Kidney epithelial cell (primary cell): ENCODE results near the gene TOR1AIP2. TPM values are rescaled to one million over a fixed set of nuclear protein-coding genes. Genes with fewer than 3 reads are reported as not detected.

ENCODE experiments used
- DNase-seq: peaks from one replicate; pipeline ENCODE4 v3.0.0-alpha.2; 2010; ENCODE audit warnings: low read depth
- H3K27me3 ChIP-seq: 2 replicates; pipeline ENCODE4 v1.6.0; 2011; ENCODE audit warnings: low read length; ENCODE audit not compliant: control insufficient read depth, insufficient read depth
- H3K36me3 ChIP-seq: 2 replicates; pipeline ENCODE4 v1.5.1; 2011; ENCODE audit warnings: low read length; ENCODE audit not compliant: control insufficient read depth, insufficient read depth
- H3K4me3 ChIP-seq: 2 replicates; pipeline ENCODE4 v1.5.1; 2011; ENCODE audit warnings: low read depth, mild to moderate bottlenecking, control low read depth, low read length
- total RNA-seq: library from RNA; depleted of rRNA; stranded (reverse); fragments of >200 nt; gene quantifications from 2 replicates; pipeline ENCODE4 v1.2.3, GENCODE V29; 2015
- TF ChIP-seq, protein P1 (sequence below): IDR thresholded peaks from 2 replicates; pipeline ENCODE4 v1.5.1; 2011; ENCODE audit warnings: mild to moderate bottlenecking, moderate library complexity, low read length, control low read depth, inconsistent platforms; ENCODE audit not compliant: insufficient read depth, poor library complexity, severe bottlenecking

The TOR1AIP2 gene
- total RNA-seq, 1 donor from 2014 or later = 64.1 TPM

GRCh38 chr1:179882253-179883039 lies 4.8 kb upstream of the TOR1AIP2 start, which contains the start of gene TOR1AIP1:
Gene TOR1AIP1, plus strand, starts transcription at chr1:179882285. Its CDS starts 218 bp downstream, at chr1:179882503.
- no peaks in the 10 kb centered on the region for H3K36me3 ChIP-seq
- H3K27me3 ChIP-seq = no peaks in the 10 kb centered on the region
- TF ChIP-seq, protein P1, sequence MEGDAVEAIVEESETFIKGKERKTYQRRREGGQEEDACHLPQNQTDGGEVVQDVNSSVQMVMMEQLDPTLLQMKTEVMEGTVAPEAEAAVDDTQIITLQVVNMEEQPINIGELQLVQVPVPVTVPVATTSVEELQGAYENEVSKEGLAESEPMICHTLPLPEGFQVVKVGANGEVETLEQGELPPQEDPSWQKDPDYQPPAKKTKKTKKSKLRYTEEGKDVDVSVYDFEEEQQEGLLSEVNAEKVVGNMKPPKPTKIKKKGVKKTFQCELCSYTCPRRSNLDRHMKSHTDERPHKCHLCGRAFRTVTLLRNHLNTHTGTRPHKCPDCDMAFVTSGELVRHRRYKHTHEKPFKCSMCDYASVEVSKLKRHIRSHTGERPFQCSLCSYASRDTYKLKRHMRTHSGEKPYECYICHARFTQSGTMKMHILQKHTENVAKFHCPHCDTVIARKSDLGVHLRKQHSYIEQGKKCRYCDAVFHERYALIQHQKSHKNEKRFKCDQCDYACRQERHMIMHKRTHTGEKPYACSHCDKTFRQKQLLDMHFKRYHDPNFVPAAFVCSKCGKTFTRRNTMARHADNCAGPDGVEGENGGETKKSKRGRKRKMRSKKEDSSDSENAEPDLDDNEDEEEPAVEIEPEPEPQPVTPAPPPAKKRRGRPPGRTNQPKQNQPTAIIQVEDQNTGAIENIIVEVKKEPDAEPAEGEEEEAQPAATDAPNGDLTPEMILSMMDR = peak; percentile 26
- DNase-seq = peak; percentile 82
- H3K4me3 ChIP-seq = peak within 1 kb of the TSS; percentile 89

DNA sequence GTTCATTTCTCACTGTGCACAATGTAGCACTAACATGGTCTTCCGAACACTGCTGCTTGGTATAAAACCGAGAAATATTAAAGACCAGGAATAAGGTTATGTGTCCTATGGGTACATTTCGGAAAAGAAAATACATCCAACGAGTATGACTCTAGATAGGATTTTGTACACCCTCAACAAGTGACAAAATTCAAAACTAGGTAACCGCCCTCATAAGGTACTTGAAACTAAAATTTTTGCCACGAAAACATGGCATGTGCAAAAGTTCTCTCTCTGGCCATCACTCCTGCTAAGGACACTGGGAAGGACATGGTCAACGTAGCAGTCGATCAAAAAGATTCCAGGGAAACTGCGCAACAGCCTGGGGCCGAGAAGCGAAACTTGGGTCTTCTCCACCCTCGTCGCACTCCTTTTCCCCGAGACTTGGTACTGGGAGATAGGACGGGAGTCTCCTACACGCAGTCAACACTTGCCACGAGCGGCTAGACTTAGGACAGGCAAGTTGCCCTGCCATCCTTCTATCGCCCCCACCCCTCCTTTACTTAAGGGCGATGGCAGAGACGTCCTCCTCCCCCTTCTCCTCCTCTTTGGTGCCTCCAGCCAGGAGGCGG lies 4.1 kb upstream of the TOR1AIP2 start:
- TF ChIP-seq, protein P1 = no peak
- peak; percentile 58 for DNase-seq

DNA sequence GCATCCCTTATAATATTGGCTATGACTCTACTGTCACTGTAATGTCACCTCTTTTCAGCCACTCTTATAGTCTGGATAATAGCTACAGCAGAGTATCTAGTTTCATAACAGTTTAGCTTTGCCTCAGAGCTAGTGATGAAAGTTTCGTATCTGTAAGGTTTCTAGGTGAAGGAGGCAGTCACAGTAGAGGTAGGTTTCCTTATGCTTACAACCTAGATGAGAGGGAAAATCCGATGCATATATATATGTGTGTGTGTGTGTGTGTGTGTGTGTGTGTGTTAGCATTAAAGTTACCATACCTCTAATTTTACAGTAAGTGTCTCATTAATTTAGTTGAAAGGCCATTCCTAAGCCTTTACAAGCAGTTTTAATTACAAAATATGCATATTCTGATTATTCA lies 2.2 kb upstream of the TOR1AIP2 start:
- no peaks in the 10 kb centered on the region for H3K27me3 ChIP-seq
- TF ChIP-seq, protein P1 = no peak
- no peaks in the 10 kb centered on the region for H3K36me3 ChIP-seq
- H3K4me3 ChIP-seq = no peak overlapping the region
- no peak for DNase-seq

More for the DNA sequence above, 4.1 kb upstream of the TOR1AIP2 start:
- peak overlapping the region; percentile 89 for H3K4me3 ChIP-seq
- no peaks in the 10 kb centered on the region for H3K27me3 ChIP-seq
- H3K36me3 ChIP-seq = no peaks in the 10 kb centered on the region

DNA sequence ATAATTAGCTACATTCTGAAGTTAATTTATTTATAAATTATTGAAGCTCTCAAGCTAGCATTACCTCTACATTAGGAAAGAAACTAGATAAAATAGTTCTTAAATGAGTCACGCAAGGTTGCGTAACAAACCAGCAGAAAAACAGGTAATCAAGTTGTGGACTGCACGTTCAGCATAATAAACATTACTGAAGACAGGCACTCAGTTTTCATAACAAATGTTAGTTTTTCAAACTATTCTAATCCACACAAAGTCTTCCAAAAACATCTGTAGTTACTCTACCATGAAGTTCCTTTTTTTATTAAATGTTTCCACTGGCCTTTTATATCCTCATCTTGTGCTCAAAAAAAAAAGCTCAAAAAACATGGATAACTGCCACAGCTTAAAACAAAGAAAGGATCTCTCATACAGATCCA lies 1.3 kb downstream of the TOR1AIP2 start:
- H3K27me3 ChIP-seq = no peaks in the 10 kb centered on the region
- peak; percentile 26 for DNase-seq
- TF ChIP-seq, protein P1 = no peak

GRCh38 chr1:179875596-179876299 lies 1.9 kb downstream of the TOR1AIP2 start:
- TF ChIP-seq, protein P1 = no peak
- no peak for DNase-seq

More for the DNA sequence above, 1.3 kb downstream of the TOR1AIP2 start:
- Histone ChIP-seq H3K36me3 (no peaks in the 10 kb centered on the region), H3K4me3 (peak overlapping the region; percentile 89)

More at GRCh38 chr1:179875596-179876299, 1.9 kb downstream of the TOR1AIP2 start:
- no peaks in the 10 kb centered on the region for H3K36me3 ChIP-seq
- H3K4me3 ChIP-seq = no peak overlapping the region
- H3K27me3 ChIP-seq = no peaks in the 10 kb centered on the region
